Right atrium auricular region (tissue), 2 donors: ENCODE results near the gene PRDM2. TPM values are rescaled to one million over a fixed set of nuclear protein-coding genes. Genes with fewer than 3 reads are reported as not detected.

Source experiments
- DNase-seq: peaks from one replicate; pipeline ENCODE4 v3.0.0-alpha.2; 2019; ENCODE audit warnings: low spot score
- H3K27ac ChIP-seq, 2 donors: fragments of 200-600 bp; sonication (generic); 1 replicate in 1 of 2; 2 replicates in 1 of 2; pipeline ENCODE4 v1.5.1; 2016 to 2019
- H3K27me3 ChIP-seq, 2 donors: fragments of 200-600 bp; sonication (generic); one replicate each; pipeline versions ENCODE4 v1.5.1 to v1.6.0; 2017 to 2019
- H3K36me3 ChIP-seq: fragments of 200-600 bp; sonication (generic); one replicate; pipeline ENCODE4 v1.5.1; 2016
- H3K4me1 ChIP-seq, 2 donors: fragments of 200-600 bp; sonication (generic); one replicate each; pipeline versions ENCODE4 v1.5.1 to v1.6.0; 2017 to 2019
- H3K4me3 ChIP-seq, 2 donors: fragments of 200-600 bp; sonication (generic); 1 replicate in 1 of 2; 2 replicates in 1 of 2; pipeline ENCODE4 v1.5.1; 2017 to 2019; ENCODE audit warnings: mild to moderate bottlenecking in 1 of 2, moderate library complexity in 1 of 2
- H3K9me3 ChIP-seq, 2 donors: fragments of 200-600 bp; sonication (generic); one replicate each; pipeline ENCODE4 v1.5.1; 2019
- total RNA-seq, 2 donors: library from RNA; depleted of rRNA; stranded (reverse); fragments of >200 nt; gene quantifications; one replicate each; pipeline ENCODE4 v1.1.0, GENCODE V29; 2016
- TF ChIP-seq, protein P1 (sequence below), 2 donors: fragments of 200-600 bp; sonication (generic); IDR thresholded peaks; one replicate each; pipeline ENCODE4 v1.5.1; 2019; ENCODE audit warnings: antibody characterized with exemption in 2 of 2

Gene PRDM2
- total RNA-seq, 2 donors from 2014 or later: 20.5 to 22.8 TPM

DNA sequence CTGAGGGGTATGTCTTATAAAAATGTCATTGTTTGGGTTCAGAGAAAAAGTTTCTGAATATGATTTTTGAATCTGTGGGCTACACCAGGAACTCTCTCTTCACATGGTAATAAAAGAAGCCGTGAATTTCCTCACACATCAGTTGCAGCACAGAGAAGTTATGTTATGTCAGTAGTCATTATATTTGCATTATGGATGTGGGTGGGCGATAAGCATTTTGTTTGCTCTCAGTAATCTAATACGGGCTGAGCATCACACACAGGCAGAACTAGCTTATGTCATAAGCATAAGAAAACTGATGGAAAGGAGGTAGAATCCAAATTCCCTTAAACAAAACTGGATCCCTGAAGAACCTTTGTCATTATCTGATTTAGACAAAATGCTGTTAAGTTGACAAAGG is 70.8 kb downstream of the PRDM2 start:
- TF ChIP-seq, protein P1, sequence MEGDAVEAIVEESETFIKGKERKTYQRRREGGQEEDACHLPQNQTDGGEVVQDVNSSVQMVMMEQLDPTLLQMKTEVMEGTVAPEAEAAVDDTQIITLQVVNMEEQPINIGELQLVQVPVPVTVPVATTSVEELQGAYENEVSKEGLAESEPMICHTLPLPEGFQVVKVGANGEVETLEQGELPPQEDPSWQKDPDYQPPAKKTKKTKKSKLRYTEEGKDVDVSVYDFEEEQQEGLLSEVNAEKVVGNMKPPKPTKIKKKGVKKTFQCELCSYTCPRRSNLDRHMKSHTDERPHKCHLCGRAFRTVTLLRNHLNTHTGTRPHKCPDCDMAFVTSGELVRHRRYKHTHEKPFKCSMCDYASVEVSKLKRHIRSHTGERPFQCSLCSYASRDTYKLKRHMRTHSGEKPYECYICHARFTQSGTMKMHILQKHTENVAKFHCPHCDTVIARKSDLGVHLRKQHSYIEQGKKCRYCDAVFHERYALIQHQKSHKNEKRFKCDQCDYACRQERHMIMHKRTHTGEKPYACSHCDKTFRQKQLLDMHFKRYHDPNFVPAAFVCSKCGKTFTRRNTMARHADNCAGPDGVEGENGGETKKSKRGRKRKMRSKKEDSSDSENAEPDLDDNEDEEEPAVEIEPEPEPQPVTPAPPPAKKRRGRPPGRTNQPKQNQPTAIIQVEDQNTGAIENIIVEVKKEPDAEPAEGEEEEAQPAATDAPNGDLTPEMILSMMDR (IDR thresholded peaks at IDR 0.05): no peak
- Histone ChIP-seq H3K4me3 (no peak overlapping the region), H3K27ac (no peak overlapping the region), H3K27me3 (no peaks in the 10 kb centered on the region), H3K36me3 (peaks cover 16% of the 10 kb centered on the region), H3K4me1 (peaks cover 0 to 10% of the 10 kb centered on the region in 2 donors), H3K9me3 (no peaks in the 10 kb centered on the region)
- DNase-seq: no peak

- peaks cover 0 to 7% of the 10 kb centered on the region in 2 donors for H3K4me1 ChIP-seq
- peaks cover 26% of the 10 kb centered on the region for H3K36me3 ChIP-seq
- H3K4me3 ChIP-seq: no peak overlapping the region
- H3K27ac ChIP-seq: no peak overlapping the region
- no peaks in the 10 kb centered on the region for H3K27me3 ChIP-seq
- DNase-seq: no peak
- H3K9me3 ChIP-seq: no peaks in the 10 kb centered on the region
- TF ChIP-seq, protein P1 (IDR thresholded peaks at IDR 0.05): no peak
Measured at GRCh38 chr1:13771745-13772144, 71.8 kb downstream of the PRDM2 start.

- H3K9me3 ChIP-seq: no peaks in the 10 kb centered on the region
- H3K4me3 ChIP-seq: no peak overlapping the region
- TF ChIP-seq, protein P1 (IDR thresholded peaks at IDR 0.05): no peak
- H3K27me3 ChIP-seq: no peaks in the 10 kb centered on the region
- H3K36me3 ChIP-seq: peaks cover 31% of the 10 kb centered on the region
- no peak for DNase-seq
- H3K4me1 ChIP-seq: peaks cover 0 to 7% of the 10 kb centered on the region in 2 donors
- no peak overlapping the region for H3K27ac ChIP-seq
Measured at GRCh38 chr1:13772271-13772670, 72.3 kb downstream of the PRDM2 start.

DNA sequence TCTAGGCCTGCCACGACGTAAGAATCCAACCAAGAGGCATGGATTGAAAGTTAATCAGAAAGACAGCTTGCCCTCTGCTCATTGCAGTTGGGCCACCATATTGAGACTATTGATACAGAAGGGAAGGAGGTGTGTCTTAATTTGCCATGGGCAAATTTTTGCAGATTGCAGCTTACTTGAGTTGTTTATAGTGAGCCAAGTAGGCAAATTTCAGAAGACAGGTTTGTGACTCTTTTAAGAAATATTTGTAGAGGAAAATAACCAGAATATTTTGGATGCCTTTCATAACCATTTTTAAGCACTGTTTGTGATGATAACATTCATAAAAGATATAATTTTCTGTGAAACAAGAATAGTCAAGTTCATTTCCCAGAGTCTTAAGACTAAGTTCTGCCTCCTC is 74.1 kb downstream of the PRDM2 start:
- TF ChIP-seq, protein P1 (IDR thresholded peaks at IDR 0.05): no peak
- Histone ChIP-seq H3K36me3 (peaks cover 50% of the 10 kb centered on the region), H3K27ac (no peak overlapping the region), H3K27me3 (no peaks in the 10 kb centered on the region), H3K4me1 (peaks cover 0 to 2% of the 10 kb centered on the region in 2 donors), H3K4me3 (no peak overlapping the region), H3K9me3 (no peaks in the 10 kb centered on the region)
- DNase-seq: no peak

DNA sequence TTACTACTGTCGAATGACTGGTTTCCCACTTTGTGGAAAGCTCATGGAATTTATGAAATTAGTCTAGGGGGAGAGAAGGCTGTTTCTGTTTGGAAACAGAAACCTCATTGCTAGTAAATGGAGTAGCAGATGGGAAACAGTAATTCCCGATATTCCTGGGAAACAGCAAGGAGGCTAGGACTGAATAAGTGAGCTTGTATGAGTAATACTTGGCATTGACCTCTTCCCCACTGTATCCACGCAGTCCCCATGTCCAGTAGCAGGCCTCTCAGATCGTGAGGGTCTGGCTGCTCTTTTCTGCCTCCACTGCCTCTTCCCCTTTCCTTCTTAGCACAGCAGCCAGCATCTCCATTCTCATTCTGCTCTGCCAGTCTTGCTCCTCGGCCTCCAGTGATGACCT is 75.5 kb downstream of the PRDM2 start:
- DNase-seq: no peak
- Histone ChIP-seq H3K27me3 (no peaks in the 10 kb centered on the region), H3K4me3 (no peak overlapping the region), H3K27ac (no peak overlapping the region), H3K9me3 (no peaks in the 10 kb centered on the region), H3K36me3 (peaks cover 60% of the 10 kb centered on the region), H3K4me1 (no peaks in the 10 kb centered on the region)
- TF ChIP-seq, protein P1 (IDR thresholded peaks at IDR 0.05): no peak

GRCh38 chr1:13775916-13776315 is 75.9 kb downstream of the PRDM2 start:
- TF ChIP-seq, protein P1 (IDR thresholded peaks at IDR 0.05): no peak

More at GRCh38 chr1:13775916-13776315, 75.9 kb downstream of the PRDM2 start:
- Histone ChIP-seq H3K4me1 (no peaks in the 10 kb centered on the region), H3K27ac (no peak overlapping the region), H3K9me3 (no peaks in the 10 kb centered on the region), H3K36me3 (peaks cover 60% of the 10 kb centered on the region), H3K27me3 (no peaks in the 10 kb centered on the region), H3K4me3 (no peak overlapping the region)
- DNase-seq: no peak
